ENCODE data around the gene MEI4.

MEI4 gene

GRCh38 chr6:77834591-77834996, 181.8 kb downstream of the MEI4 start:
- no peak for TF ChIP-seq EZH2 (IDR thresholded peaks at IDR 0.05; ENCODE audit: borderline replicate concordance, low read depth, low read length, severe bottlenecking)
- TF ChIP-seq CTCF (IDR thresholded peaks at IDR 0.05; ENCODE audit: borderline replicate concordance, extremely low read depth, low read length, poor library complexity, severe bottlenecking) = no peak
- no peak overlapping the region for H3K4me3 ChIP-seq (ENCODE audit: low read depth in 1 of 2, low read length in 2 of 2)
- H3K36me3 ChIP-seq (ENCODE audit: insufficient read depth, low read length) = no peaks in the 10 kb centered on the region
- no peak overlapping the region for H3K9ac ChIP-seq (ENCODE audit: low read depth, low read length)
- H3K9me3 ChIP-seq (ENCODE audit: insufficient read depth, low read length, severe bottlenecking) = no peaks in the 10 kb centered on the region
- H2AFZ ChIP-seq (ENCODE audit: low read depth, low read length) = no peak overlapping the region
- DNase-seq = no peak
- H3K27me3 ChIP-seq (ENCODE audit: insufficient read depth, low read length, poor library complexity) = no peaks in the 10 kb centered on the region
- H3K79me2 ChIP-seq (ENCODE audit: insufficient read depth, low read length) = no peaks in the 10 kb centered on the region
- no peaks in the 10 kb centered on the region for H3K4me1 ChIP-seq (ENCODE audit: insufficient read depth, low read length)
- ATAC-seq (ENCODE audit: insufficient read depth, low read depth) = no peak
- no peak overlapping the region for H3K27ac ChIP-seq (ENCODE audit: low read length)
- H3K4me2 ChIP-seq (ENCODE audit: insufficient read depth, low read length) = no peak overlapping the region
- H4K20me1 ChIP-seq (ENCODE audit: insufficient read depth, low read length) = no peaks in the 10 kb centered on the region

DNA sequence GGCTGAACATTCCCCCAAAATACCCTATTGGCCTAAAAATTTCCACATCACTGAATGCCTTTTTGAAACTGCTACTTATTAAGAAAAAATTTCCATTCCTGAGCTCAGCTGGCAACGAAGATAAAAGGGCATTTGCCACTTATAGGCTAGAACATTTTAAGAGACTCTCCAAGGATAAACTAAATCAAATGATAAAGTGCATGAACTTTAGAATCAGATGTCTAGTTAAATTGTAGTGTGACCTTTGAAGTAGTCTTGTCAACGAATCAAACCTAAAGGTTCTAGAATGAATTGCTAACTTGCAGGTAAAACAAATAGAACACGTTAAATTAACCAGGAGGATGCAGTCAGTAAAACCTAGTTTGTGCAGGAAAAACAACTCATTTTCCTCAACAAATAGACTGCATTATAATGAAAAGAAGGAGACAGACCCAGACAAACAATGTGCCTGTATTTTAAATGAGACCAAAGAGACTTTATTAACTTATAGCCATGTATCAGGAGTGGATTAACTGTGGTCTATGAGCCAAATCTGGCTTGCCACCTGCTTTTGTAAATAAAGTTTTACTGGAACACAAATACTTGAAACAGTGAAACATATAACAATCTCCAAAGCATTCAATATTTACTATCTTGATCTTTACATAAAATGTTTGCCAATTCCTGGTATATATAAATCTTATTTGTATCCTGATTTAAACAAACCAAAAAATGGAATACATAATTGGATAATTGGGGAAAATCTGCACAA, 184.4 kb downstream of the MEI4 start:
- H3K36me3 ChIP-seq (ENCODE audit: insufficient read depth, low read length) = no peaks in the 10 kb centered on the region
- no peak overlapping the region for H3K9ac ChIP-seq (ENCODE audit: low read depth, low read length)
- no peak overlapping the region for H2AFZ ChIP-seq (ENCODE audit: low read depth, low read length)
- no peaks in the 10 kb centered on the region for H3K4me1 ChIP-seq (ENCODE audit: insufficient read depth, low read length)
- no peak overlapping the region for H3K4me3 ChIP-seq (ENCODE audit: low read depth in 1 of 2, low read length in 2 of 2)
- no peak overlapping the region for H3K27ac ChIP-seq (ENCODE audit: low read length)
- no peaks in the 10 kb centered on the region for H3K27me3 ChIP-seq (ENCODE audit: insufficient read depth, low read length, poor library complexity)
- H3K4me2 ChIP-seq (ENCODE audit: insufficient read depth, low read length) = no peak overlapping the region
- no peak for ATAC-seq (ENCODE audit: insufficient read depth, low read depth)
- no peak for TF ChIP-seq CTCF (IDR thresholded peaks at IDR 0.05; ENCODE audit: borderline replicate concordance, extremely low read depth, low read length, poor library complexity, severe bottlenecking)
- no peak for TF ChIP-seq EZH2 (IDR thresholded peaks at IDR 0.05; ENCODE audit: borderline replicate concordance, low read depth, low read length, severe bottlenecking)
- no peak for DNase-seq
- H3K9me3 ChIP-seq (ENCODE audit: insufficient read depth, low read length, severe bottlenecking) = no peaks in the 10 kb centered on the region
- H3K79me2 ChIP-seq (ENCODE audit: insufficient read depth, low read length) = no peaks in the 10 kb centered on the region
- no peaks in the 10 kb centered on the region for H4K20me1 ChIP-seq (ENCODE audit: insufficient read depth, low read length)

DNA sequence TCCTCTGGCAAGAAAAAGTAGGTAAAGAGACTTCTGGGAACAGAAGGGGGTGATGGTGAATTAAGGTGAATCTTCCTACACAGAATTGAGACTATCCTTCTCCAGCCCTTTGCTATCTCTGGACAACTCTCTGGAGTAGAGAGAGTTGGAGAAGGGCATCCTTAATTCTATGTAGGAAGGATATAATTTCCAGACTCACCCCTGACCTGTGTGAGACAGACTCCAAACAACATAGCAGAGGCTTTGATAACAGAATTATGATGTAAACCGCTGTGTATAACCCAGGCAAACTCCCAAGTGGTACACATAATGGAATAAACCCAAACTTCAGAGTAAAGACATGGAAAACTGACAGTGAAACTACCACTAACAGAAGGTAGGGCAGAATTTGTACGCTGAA, 186.5 kb downstream of the MEI4 start:
- Histone ChIP-seq H3K4me2 (ENCODE audit: insufficient read depth, low read length) (no peak overlapping the region), H3K36me3 (ENCODE audit: insufficient read depth, low read length) (no peaks in the 10 kb centered on the region), H3K4me1 (ENCODE audit: insufficient read depth, low read length) (no peaks in the 10 kb centered on the region), H3K9me3 (ENCODE audit: insufficient read depth, low read length, severe bottlenecking) (no peaks in the 10 kb centered on the region), H3K27ac (ENCODE audit: low read length) (no peak overlapping the region), H3K27me3 (ENCODE audit: insufficient read depth, low read length, poor library complexity) (no peaks in the 10 kb centered on the region), H4K20me1 (ENCODE audit: insufficient read depth, low read length) (no peaks in the 10 kb centered on the region), H2AFZ (ENCODE audit: low read depth, low read length) (no peak overlapping the region; the same call in 1 of the 2 replicates), H3K79me2 (ENCODE audit: insufficient read depth, low read length) (no peaks in the 10 kb centered on the region), H3K9ac (ENCODE audit: low read depth, low read length) (no peak overlapping the region), H3K4me3 (ENCODE audit: low read depth in 1 of 2, low read length in 2 of 2) (no peak overlapping the region)
- DNase-seq (no peak), ATAC-seq (ENCODE audit: insufficient read depth, low read depth) (no peak)
- no peak for TF ChIP-seq CTCF (IDR thresholded peaks at IDR 0.05; ENCODE audit: borderline replicate concordance, extremely low read depth, low read length, poor library complexity, severe bottlenecking)
- no peak for TF ChIP-seq EZH2 (IDR thresholded peaks at IDR 0.05; ENCODE audit: borderline replicate concordance, low read depth, low read length, severe bottlenecking)
